ENCODE results near the gene NOM1.

The NOM1 gene

GRCh38 chr7:156984174-156984891, 34.8 kb downstream of the NOM1 start:
- DNase-seq = no peak

GRCh38 chr7:156985101-156985992, 35.8 kb downstream of the NOM1 start:
- no peak for DNase-seq

- DNase-seq = no peak
These were observed 36.9 kb downstream of the NOM1 start for GRCh38 chr7:156986378-156986777.

GRCh38 chr7:156988343-156989185, 39.1 kb downstream of the NOM1 start:
- DNase-seq = no peak

- DNase-seq = no peak
These were observed 40.4 kb downstream of the NOM1 start for GRCh38 chr7:156989766-156990535.

GRCh38 chr7:156993021-156993924, 43.8 kb downstream of the NOM1 start:
- no peak for DNase-seq

GRCh38 chr7:156993925-156994235, 44.4 kb downstream of the NOM1 start:
- DNase-seq = no peak

GRCh38 chr7:156994417-156994816, 44.9 kb downstream of the NOM1 start:
- DNase-seq = no peak

GRCh38 chr7:156998988-156999957, 49.8 kb downstream of the NOM1 start:
- DNase-seq = peak; percentile 58

- DNase-seq = peak; percentile 61
These were observed 50.6 kb downstream of the NOM1 start for GRCh38 chr7:156999958-157000726.

- DNase-seq = no peak
These were observed 51.5 kb downstream of the NOM1 start for GRCh38 chr7:157000741-157001653.

- DNase-seq = no peak
These were observed 52.7 kb downstream of the NOM1 start for GRCh38 chr7:157001920-157002818.

- no peak for DNase-seq
These were observed 53.4 kb downstream of the NOM1 start for GRCh38 chr7:157002819-157003421.

GRCh38 chr7:157003445-157003755, 53.9 kb downstream of the NOM1 start:
- no peak for DNase-seq

GRCh38 chr7:157003756-157004520, 54.4 kb downstream of the NOM1 start:
- no peak for DNase-seq
